Thyroid gland (tissue), 4 donors: ENCODE data around the gene ADGRD1.

Source experiments
- CTCF ChIP-seq, 6 experiments: fragments of 200-600 bp in 3 of 6; fragments of 450-650 bp in 3 of 6; sonication (generic) in 3 of 6; IDR thresholded peaks; one replicate each; pipeline ENCODE4 v1.5.1; 2016 to 2019; ENCODE audit warnings: antibody characterized with exemption in 6 of 6, mild to moderate bottlenecking in 2 of 6, inconsistent platforms in 1 of 6, moderate library complexity in 1 of 6
- POLR2A ChIP-seq, 2 donors: fragments of 450-650 bp; IDR thresholded peaks; one replicate each; pipeline ENCODE4 v1.6.1; 2017; ENCODE audit warnings: antibody characterized with exemption in 2 of 2, mild to moderate bottlenecking in 2 of 2, moderate library complexity in 1 of 2

GRCh38 chr12:131136539-131136872 is 182.8 kb downstream of the ADGRD1 start:
- TF ChIP-seq CTCF (IDR thresholded peaks at IDR 0.05) (no peak), POLR2A (IDR thresholded peaks at IDR 0.05) (no peak)
